ENCODE measurements around the gene CSF1. TPM values are rescaled to one million over a fixed set of nuclear protein-coding genes. Genes with fewer than 3 reads are reported as not detected.
"Not testable (repeated sequence)": the region's sequence is repeated elsewhere in the genome, so short reads cannot be mapped to it uniquely, and the experiment has no call there.

Gene CSF1
- total RNA-seq, 2 donors from 2014 or later: 14.1 to 18.1 TPM

DNA sequence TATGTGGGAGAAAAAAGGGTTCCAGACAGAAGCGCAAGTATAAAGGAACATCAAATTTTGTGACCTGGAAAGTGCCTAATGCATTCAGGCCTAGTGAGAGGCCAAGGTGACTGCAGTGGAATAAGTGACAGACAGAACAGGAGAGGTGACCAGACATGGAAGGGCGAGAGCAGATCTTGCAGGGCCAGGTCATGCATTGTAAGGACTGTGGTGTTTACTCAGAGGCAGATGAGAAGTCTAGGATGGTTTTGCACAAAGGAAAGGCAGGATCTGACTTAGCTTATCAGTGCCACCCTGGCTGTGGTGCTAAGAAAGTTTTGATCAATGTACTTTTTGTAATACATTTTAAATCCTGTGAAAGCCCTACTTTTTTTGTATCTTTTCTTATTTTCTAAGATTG lies 39.9 kb downstream of the CSF1 start:
- Histone ChIP-seq H3K4me1 (no peaks in the 10 kb centered on the region), H3K4me3 (no peak overlapping the region), H3K27me3 (no peaks in the 10 kb centered on the region), H3K9ac (ENCODE audit: low read depth in 2 of 2, low read length in 2 of 2) (no peak overlapping the region), H3K9me3 (no peaks in the 10 kb centered on the region), H3K36me3 (no peaks in the 10 kb centered on the region), H3K27ac (no peak overlapping the region)
- no peak for DNase-seq
- TF ChIP-seq, protein P1, sequence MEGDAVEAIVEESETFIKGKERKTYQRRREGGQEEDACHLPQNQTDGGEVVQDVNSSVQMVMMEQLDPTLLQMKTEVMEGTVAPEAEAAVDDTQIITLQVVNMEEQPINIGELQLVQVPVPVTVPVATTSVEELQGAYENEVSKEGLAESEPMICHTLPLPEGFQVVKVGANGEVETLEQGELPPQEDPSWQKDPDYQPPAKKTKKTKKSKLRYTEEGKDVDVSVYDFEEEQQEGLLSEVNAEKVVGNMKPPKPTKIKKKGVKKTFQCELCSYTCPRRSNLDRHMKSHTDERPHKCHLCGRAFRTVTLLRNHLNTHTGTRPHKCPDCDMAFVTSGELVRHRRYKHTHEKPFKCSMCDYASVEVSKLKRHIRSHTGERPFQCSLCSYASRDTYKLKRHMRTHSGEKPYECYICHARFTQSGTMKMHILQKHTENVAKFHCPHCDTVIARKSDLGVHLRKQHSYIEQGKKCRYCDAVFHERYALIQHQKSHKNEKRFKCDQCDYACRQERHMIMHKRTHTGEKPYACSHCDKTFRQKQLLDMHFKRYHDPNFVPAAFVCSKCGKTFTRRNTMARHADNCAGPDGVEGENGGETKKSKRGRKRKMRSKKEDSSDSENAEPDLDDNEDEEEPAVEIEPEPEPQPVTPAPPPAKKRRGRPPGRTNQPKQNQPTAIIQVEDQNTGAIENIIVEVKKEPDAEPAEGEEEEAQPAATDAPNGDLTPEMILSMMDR (IDR thresholded peaks at IDR 0.05): no peak
- intact Hi-C loops (cut with DNase I): no loop called here

DNA sequence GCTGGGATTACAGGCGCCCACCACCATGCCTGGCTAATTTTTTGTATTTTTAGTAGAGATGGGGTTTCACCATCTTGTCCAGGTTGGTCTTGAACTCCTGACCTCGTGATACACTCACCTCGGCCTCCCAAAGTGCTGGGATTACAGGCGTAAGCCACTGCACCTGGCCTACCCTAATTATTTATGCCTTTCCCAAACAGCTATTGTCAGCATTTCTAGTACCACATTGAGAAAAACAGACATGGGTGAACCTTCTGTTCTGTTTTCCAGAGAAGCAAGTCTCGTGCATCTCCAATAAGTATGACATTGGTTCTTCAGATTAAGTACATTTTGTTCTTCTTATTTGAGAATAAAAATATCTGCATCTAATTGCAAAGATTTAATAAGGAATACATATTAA lies 40.9 kb downstream of the CSF1 start:
- H3K9me3 ChIP-seq; DNase-seq; H3K4me1 ChIP-seq; H3K9ac ChIP-seq (ENCODE audit: low read depth in 2 of 2, low read length in 2 of 2); H3K27ac ChIP-seq; H3K4me3 ChIP-seq; H3K36me3 ChIP-seq; H3K27me3 ChIP-seq; intact Hi-C loops (cut with DNase I): not testable (repeated sequence)

DNA sequence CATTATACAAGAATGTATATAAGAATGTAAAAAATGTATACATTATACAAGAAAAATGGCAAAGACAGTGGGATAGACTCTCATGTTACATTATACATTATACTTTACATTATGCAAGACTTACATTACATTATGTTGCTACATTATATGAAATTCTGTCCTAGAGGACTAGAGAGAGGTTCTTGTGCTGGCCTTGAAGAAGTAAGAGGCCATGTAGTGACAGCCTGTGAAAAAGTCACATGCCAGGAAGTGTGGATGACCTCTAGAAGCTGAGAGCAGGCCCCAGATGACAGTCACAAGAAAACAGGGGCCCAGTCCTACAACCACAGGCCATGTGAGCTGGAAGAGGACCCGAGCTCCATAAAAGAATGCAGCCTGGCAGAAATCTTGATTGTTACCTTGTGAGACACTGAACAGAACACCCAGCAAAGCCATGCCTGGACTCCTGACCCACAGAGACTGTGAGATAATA lies 43.4 kb downstream of the CSF1 start:
- Histone ChIP-seq H3K4me3 (no peak overlapping the region), H3K27ac (no peak overlapping the region), H3K36me3 (no peaks in the 10 kb centered on the region), H3K27me3 (no peaks in the 10 kb centered on the region), H3K9ac (ENCODE audit: low read depth in 2 of 2, low read length in 2 of 2) (no peak overlapping the region), H3K9me3 (no peaks in the 10 kb centered on the region), H3K4me1 (no peaks in the 10 kb centered on the region)
- intact Hi-C loops (cut with DNase I): no loop called here
- no peak for DNase-seq
- TF ChIP-seq, protein P1 (IDR thresholded peaks at IDR 0.05): no peak

DNA sequence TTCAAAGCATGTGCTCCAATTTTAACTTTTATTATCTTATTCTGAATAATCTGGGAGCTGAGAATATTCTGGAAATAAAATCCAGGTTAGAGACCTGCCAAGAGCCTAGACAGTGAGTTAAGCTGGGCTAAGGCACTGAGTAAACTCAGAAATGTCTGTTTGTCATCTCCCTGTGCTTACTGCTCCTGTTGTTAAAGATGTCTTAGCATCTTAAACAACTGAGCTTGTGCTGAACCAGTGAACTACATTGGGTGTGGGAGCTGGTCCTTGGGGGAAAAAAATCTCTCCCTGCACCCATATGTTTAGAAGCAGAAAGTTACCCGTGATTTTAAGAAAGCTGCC lies 49.0 kb downstream of the CSF1 start:
- intact Hi-C loops (cut with DNase I): no loop called here
- H3K4me3 ChIP-seq: no peak overlapping the region
- no peaks in the 10 kb centered on the region for H3K27me3 ChIP-seq
- no peak overlapping the region for H3K9ac ChIP-seq (ENCODE audit: low read depth in 2 of 2, low read length in 2 of 2)
- no peaks in the 10 kb centered on the region for H3K4me1 ChIP-seq
- no peak for DNase-seq
- H3K27ac ChIP-seq: no peak overlapping the region
- H3K36me3 ChIP-seq: no peaks in the 10 kb centered on the region
- TF ChIP-seq, protein P1 (IDR thresholded peaks at IDR 0.05): no peak
- H3K9me3 ChIP-seq: no peaks in the 10 kb centered on the region

DNA sequence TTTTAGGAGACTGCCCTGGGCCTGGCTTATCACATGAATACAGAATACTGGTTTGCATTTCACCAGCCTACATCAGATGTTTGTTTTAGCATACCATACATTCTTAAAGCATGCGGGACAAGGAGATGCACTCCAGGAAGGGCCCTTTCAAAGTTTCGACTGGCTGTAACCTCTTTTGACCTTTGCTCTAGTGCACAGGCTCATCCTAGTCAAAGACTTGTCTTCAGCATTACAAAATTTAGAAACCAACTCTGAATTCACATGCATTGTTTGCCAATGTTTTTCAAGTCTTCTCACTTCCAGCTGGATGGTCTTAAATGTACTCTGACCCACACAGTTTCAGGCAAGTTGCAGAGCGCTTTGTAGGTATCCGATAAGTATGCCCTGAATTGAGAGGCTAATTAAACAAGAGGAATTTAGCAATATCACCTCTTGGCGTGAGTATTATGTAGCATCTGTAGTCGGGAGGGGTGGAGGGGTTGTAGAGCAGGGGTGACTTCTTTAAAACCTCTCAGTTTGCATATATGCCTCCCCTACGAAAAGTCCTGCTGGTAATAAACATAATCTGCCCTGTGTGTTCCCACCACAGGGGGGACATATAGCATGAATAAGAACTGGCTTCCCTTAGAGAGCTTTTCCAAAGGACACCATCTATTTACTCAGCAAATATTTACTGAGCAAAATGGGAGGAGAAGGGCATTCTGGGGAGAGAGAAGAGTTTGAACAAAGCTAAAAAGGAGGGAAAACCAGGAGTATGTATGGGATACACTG lies 49.5 kb downstream of the CSF1 start:
- TF ChIP-seq, protein P1 (IDR thresholded peaks at IDR 0.05): no peak
- H3K4me3 ChIP-seq: no peak overlapping the region
- H3K36me3 ChIP-seq: no peaks in the 10 kb centered on the region
- H3K27ac ChIP-seq: no peak overlapping the region
- H3K9me3 ChIP-seq: no peaks in the 10 kb centered on the region
- no peaks in the 10 kb centered on the region for H3K27me3 ChIP-seq
- H3K9ac ChIP-seq (ENCODE audit: low read depth in 2 of 2, low read length in 2 of 2): no peak overlapping the region
- no peaks in the 10 kb centered on the region for H3K4me1 ChIP-seq
- peak; percentile 23 for DNase-seq
- intact Hi-C loops (cut with DNase I): no loop called here

DNA sequence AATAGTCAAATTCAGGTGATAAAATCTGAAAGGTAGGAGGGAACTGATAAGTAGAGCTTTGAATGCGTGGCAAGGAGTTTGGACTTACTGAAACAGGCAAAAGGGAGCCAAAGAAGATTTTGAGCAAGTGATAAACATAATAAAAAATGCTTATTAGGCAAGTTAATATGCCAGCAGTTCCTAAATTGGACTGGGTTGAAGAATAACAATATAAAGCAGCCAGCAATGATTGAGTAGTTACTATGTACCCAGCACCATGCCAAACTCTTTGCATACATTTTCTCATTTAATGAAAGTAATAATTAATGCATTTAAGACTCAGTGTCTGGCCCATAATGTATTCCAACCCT lies 50.1 kb downstream of the CSF1 start:
- H3K27me3 ChIP-seq: no peaks in the 10 kb centered on the region
- TF ChIP-seq, protein P1 (IDR thresholded peaks at IDR 0.05): no peak
- H3K36me3 ChIP-seq: no peaks in the 10 kb centered on the region
- H3K27ac ChIP-seq: no peak overlapping the region
- H3K4me1 ChIP-seq: no peaks in the 10 kb centered on the region
- no peak for DNase-seq
- no peak overlapping the region for H3K9ac ChIP-seq (ENCODE audit: low read depth in 2 of 2, low read length in 2 of 2)
- H3K9me3 ChIP-seq: no peaks in the 10 kb centered on the region
- H3K4me3 ChIP-seq: no peak overlapping the region
- intact Hi-C loops (cut with DNase I): no loop called here
